Activated T-cell treated with anti-CD3 and anti-CD28 coated beads for 4 hours (primary cell): ENCODE results near the gene TIMELESS.
"Not testable (repeated sequence)": the region's sequence is repeated elsewhere in the genome, so short reads cannot be mapped to it uniquely, and the experiment has no call there.

Source experiments
- DNase-seq: peaks from one replicate; pipeline ENCODE4 v3.0.0-alpha.2; 2020

The TIMELESS gene

DNA sequence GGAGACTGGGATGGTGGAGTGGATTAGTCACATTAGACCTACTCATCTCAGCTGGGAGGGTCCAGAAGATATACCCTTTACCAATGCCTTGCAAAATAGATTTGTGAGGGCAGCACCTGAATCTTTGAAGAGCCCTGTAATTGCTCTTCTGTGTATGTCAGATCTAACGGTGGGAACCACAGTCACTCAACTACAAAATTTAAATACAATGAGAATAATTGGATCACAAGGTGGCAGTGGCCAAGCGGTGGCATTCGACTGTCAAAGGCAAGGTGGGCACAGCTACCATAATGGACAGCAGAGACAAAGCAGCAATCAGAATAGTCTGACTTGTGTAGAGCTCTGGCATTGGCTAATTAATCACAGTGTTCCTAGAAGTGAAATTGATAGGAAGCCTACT lies 49.8 kb downstream of the TIMELESS start:
- not testable (repeated sequence) for DNase-seq

DNA sequence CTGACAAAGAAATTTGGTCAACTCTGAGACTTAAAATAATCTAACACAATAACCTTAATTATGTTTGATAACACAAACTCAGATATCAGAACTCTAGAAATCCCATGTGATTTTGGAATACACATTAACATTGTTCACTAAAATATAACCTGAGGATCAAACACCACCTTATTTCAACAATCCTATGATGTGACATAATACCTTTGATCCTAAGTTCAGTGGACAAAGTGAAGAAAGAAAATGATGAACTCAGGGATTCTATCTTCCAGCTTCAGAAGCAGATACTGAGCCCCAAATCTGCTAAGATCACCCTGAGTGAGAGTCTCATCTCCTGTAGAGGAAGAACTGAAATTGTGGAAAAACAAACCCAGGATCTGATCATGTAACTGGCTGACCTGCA lies 50.9 kb downstream of the TIMELESS start:
- DNase-seq, result no peak

DNA sequence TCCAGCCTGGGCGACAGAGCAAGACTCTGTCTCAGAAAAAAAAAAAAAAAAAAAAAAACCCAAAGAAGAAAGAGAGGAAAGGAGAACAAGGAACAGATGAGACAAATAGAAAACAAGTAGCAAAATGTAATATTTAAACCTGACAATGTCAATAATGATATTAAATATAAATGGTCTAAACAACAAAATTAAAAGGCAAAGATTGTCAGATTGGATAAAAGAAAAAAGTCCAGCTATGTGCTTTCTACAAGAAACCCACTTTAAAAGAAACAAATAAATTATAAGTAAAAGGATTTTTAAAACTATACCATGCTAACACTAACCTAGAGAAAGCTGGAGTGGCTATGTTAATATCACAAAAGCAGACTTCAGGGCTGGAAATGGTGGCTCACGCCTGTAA lies 56.9 kb downstream of the TIMELESS start:
- DNase-seq, result no peak

GRCh38 chr12:56391721-56392120 lies 57.5 kb downstream of the TIMELESS start:
- no peak for DNase-seq

DNA sequence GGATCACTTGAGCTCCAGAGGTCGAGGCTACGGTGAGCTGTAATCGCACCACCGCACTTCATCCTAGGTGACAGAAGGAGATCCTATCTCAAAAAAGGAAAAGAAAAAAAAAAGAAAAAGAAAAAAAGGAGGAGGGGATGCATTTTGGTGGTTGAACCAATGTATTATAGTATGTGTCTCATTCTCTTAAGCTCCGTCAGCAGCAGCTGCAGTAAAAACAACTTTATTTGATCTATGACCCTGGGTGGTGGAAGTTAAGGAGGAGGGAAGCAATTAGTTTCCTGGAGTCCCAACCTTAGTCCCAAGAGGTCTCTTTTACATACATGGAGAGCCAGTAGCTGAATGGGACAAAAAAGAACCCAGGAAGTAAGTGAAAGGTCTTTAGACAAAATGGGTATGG lies 59.8 kb downstream of the TIMELESS start:
- DNase-seq, result no peak

- no peak for DNase-seq
Observed at GRCh38 chr12:56387152-56387736, 62.0 kb downstream of the TIMELESS start.

DNA sequence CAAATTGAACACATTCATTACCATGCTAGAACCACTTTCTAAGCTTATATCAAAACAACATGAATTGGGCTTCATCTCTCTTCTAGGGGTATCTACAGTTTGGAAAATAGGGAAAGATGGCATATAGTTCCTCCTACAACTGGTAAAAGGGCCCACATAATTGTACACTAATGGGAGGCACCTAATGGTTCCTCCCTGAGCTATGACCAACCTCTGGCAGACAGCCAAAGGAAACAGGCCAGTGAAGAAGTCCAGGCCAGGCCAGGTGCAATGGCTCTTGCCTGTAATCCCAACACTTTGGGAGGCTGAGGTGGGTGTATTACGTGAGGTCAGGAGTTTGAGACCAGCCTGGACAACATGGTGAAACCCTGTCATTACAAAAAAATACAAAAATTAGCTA lies 63.4 kb downstream of the TIMELESS start:
- DNase-seq, result no peak

DNA sequence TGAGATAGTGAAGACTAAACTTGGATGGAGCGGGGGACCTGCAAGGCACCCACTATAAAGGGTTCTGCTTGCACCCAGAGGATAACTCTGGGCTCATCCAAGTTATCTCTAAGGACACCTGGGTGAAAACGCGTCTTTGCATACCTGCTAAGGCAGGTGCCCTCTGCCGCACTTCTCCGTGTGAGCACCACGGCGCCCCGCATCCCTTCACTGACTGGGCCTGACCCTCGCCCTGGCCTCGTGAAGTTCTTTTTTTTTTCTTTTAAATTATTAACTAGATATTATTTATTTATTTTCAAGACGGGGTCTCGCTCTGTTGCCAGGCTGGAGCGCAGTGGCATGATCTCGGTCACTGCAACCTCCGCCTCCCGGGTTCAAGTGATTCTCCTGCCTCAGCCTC lies 66.6 kb downstream of the TIMELESS start:
- DNase-seq, result no peak

GRCh38 chr12:56377989-56378316 lies 71.3 kb downstream of the TIMELESS start:
- no peak for DNase-seq

GRCh38 chr12:56377310-56377988 lies 71.8 kb downstream of the TIMELESS start:
- no peak for DNase-seq

- no peak for DNase-seq
Observed at GRCh38 chr12:56375598-56376434, 73.4 kb downstream of the TIMELESS start.

DNA sequence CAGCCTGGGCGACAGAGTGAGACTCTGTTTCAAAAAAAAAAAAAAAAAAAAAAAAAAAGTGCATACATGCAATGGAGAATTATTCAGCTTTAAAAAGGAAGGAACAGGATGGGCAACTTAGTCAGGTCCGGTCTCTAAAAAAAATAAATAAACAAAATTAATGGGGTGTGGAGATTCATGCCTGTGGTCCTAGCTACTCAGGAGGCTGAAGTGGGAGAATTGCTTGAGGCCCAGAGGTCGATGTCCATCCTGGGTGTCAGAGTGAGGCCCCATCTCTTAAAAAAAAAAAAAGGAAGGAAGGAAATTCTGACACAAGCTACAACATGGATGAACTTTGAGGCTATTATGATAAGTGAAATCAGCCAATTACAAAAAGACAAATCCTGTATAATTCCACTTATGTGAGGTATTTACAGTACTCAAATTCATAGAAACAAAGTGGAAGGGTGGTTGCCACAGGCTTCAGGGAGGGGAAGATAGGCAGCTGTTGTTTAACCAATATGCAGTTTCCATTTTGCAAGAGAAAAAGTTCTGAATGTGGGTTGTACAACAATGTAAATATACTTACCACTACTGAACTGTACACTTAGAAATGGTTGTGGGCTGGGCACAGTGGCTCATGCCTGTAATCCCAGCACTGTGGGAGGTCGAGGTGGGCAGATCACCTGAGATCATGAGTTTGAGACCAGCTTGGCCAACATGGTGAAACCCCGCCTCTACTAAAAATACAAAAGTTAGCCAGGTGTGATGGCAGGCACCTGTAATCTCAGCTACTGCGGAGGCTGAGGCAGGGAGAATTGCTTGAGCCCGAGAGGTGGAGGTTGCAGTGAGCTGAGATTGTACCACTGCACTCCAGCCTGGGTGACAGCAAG lies 74.3 kb downstream of the TIMELESS start:
- no peak for DNase-seq

DNA sequence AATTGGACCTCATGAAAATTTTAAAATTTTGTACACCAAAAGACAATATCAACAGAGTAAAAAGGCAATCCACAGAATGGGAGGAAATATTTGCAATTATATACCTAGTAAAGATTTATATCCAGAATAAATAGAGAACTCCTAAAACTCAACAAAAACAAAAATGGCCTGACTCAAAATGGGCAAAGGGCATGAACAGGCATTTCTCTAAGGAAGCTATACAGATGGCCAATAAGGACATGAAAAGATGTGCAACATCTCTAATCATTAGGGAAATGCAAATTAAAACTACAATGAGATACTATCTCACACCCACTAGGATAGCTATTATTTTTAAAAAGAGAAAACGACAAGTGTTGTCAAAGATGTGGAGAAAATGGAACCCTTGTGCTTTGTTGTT lies 75.7 kb downstream of the TIMELESS start:
- DNase-seq, result no peak

GRCh38 chr12:56366948-56367347 lies 82.3 kb downstream of the TIMELESS start:
- no peak for DNase-seq
